Measurements from ENCODE around the gene EPSTI1.

DNA sequence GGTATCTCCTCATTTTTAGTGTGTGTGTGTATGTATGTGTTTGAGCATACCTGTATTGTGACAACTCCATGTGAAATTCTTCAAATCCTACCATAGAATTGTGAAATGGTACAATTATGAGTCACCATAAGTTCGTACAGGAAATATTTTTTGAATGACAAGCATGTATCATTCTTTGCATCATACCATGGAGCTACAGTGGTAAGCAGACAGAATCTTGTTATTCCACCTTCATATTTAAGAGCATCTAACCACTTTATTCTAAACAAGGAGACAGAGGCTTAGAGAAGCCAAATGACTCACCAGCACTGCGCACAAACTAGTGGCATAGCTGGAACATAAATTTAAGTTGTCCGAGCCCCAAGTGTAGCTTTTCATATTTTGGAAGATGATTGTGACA lies 4.5 kb upstream of the EPSTI1 start:
- TF ChIP-seq POLR2A (IDR thresholded peaks at IDR 0.05; ENCODE audit: low read depth, low read length): no peak
- TF ChIP-seq POLR2AphosphoS5 (IDR thresholded peaks at IDR 0.05; ENCODE audit: low read depth, low read length): no peak

Data from GM12891 (cell line).